ENCODE measurements around the gene RCOR3.
"Not testable (repeated sequence)": the region's sequence is repeated elsewhere in the genome, so short reads cannot be mapped to it uniquely, and the experiment has no call there.

The RCOR3 gene

GRCh38 chr1:211258756-211259637 is at the start of gene RCOR3:
TSS of gene RCOR3 (plus strand) at chr1:211259366. CDS start at chr1:211259561, 195 bp downstream.
- peak; percentile 51 for DNase-seq (ENCODE audit: low read depth, low spot score)

DNA sequence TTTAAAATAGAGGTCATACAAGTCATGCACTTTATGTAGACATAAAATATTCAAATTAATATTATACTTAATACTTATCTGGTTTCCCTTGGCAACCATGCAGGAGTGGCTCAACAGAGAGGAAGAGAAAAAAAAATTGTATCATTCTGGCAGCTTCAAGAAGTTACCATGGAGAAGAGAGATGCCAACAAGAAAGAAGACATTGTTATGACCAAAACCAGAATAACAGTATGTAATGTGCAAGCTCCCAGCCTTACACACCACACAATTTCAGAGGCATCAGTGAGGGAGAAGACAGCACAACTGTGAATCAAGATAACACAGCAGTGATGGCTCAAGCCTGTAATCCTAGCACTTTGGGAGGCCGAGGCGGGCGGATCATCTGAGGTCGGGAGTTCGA is 49.1 kb upstream of the RCOR3 start:
- DNase-seq (ENCODE audit: low read depth, low spot score), result no peak

DNA sequence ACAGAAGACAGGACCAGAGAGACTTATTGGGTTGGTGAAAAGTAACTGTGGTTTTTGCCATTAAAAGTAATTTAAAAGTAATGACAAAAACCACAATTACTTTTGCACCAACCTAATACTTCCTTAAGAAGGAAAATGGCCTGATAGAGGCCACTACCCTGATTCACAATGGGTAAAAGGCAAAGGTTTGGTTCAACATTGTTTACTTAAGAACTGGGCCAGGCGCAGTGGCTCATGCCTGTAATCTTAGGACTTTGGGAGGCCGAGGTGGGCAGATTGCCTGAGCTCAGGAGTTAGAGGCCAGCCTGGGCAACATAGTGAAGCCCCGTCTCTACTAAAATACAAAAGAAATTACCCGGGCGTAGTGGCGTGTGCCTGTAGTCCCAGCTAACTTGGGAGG is 48.2 kb upstream of the RCOR3 start:
- no peak for DNase-seq (ENCODE audit: low read depth, low spot score)

DNA sequence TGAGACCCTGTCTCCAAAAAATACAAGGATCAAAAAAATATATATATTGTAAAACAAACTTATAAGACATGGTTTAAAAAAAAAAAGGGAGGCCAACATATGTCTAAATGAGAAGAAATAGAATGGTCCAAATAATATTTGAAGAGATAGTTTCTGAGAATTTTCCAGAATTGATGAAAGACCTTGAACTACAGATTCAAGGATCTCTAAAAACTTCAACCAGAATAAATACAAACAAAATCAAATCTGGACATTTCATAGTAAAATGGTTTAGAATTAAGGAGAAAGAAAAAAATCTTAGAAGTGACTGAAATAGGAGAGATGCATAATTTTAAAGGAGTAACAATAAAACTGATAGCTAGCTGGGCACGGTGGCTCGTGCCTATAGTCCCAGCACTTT is 45.5 kb upstream of the RCOR3 start:
- DNase-seq (ENCODE audit: low read depth, low spot score), result no peak

DNA sequence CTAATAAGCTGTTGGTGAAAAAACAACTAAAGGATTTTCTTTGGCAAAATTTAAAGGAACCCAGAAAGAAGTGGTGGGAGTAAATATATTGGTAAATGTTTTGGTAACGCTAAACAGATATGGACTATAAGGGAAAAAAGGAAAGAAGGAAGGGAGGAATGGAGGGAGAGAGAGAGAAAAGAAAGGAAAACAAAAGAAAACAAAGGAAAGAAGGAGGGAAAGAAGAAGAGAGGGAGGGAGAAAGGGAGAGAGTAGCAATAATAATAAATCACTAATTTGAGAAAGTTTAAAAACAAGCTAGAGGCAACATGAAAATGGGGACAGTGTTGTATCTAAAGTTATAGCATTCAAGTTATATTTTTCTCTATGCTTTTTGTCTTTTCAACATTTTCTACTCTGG is 43.6 kb upstream of the RCOR3 start:
- no peak for DNase-seq (ENCODE audit: low read depth, low spot score)

GRCh38 chr1:211217392-211217791 is 41.8 kb upstream of the RCOR3 start:
- no peak for DNase-seq (ENCODE audit: low read depth, low spot score)

DNA sequence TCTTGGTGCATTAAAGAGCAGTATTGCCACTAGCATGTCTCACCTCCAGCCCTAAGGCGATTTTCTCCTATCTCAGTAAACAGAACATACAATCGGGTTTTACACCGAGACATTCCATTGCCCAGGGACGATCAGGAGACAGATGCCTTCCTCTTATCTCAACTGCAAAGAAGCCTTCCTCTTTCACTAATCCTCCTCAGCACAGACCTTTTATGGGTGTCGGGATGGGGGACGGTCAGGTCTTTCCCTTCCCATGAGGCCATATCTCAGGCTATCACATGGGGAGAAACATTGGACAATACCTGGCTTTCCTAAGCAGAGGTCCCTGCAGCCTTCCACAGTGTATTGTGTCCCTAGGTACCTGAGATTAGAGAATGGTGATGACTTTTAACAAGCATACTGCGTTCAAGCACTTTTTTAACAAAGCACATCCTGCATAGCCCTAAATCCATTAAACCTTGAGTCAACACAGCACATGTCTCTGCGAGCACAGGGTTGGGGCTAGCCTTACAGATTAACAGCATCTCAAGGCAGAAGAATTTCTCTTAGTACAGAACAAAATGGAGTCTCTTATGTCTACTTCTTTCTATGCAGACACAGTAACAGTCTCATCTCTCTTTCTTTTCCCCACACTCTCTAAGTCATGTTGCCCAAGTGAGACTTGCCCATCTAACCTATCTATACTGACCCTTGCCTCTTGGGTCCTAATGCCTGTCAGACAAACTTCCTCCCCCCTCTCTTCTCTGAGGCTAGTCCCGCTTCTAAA is 36.5 kb upstream of the RCOR3 start:
- DNase-seq (ENCODE audit: low read depth, low spot score), result not testable (repeated sequence)

- not testable (repeated sequence) for DNase-seq (ENCODE audit: low read depth, low spot score)
These were observed 30.4 kb upstream of the RCOR3 start for GRCh38 chr1:211228573-211229364.

DNA sequence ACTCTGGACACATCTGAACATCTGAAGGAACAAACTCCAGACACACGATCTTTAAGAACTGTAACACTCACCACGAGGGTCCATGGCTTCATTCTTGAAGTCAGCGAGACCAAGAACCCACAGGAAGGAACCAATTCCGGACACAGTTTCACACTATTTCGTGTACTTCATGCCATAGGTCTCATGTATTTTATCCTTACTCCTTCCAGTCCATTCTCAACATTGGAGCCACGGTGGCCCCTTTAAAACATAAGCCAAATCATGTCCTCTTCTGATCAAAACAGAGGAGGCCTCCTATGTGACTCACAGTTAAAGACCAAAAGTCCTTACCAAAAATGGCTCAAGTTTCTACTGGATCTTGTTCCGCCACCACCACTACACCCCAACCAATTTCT is 29.8 kb upstream of the RCOR3 start:
- no peak for DNase-seq (ENCODE audit: low read depth, low spot score)

GRCh38 chr1:211231873-211232272 is 27.3 kb upstream of the RCOR3 start:
- DNase-seq (ENCODE audit: low read depth, low spot score), result no peak

DNA sequence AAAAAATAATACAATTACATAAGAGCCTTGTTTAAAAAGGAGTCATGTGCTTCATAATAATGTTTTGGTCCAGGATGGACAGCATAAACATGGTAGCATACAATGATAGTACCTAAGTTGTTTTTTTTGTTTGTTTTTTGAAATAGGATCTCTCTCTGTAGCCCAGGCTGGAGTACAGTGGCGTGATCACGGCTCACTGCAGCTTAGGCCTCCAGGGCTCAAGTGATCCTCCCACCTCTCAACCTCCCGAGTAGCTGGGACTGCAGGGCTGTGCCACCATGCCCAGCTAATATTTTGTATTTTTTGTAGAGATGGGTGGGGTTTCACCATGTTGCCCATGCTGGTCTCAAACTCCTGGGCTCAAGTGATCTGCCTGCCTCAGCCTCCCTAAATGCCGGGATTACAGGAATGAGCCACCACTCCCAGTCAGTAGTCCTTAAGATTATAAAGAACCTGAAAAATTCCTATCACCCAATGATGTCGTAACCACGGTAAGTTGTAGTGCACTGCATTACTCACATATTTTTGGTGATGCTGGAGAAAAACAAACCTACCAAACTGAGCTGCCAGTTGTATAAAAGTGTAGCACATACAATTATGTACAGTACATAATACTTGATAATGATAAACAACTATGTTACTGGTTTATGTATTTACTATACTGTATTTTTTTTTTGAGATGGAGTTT is 22.4 kb upstream of the RCOR3 start:
- no peak for DNase-seq (ENCODE audit: low read depth, low spot score)

DNA sequence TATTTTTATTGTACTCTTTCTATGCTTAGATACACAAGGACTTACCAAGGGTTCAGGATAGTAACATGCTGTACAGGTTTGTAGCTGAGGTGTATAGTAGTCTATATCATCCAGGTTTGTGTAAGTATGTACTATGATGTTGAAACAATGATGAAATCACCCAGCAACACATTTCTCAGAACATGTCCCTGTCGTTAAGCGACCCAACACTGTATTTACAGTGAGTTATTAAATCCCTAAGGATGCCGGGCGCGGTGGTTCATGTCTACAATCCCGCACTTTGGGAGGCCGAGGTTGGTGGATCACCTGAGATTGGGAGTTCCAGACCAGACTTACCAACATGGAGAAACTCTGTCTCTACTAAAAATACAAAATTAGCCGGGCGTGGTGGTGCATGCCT is 21.6 kb upstream of the RCOR3 start:
- DNase-seq (ENCODE audit: low read depth, low spot score), result no peak

- not testable (repeated sequence) for DNase-seq (ENCODE audit: low read depth, low spot score)
These were observed 18.6 kb upstream of the RCOR3 start for GRCh38 chr1:211240567-211240966.

DNA sequence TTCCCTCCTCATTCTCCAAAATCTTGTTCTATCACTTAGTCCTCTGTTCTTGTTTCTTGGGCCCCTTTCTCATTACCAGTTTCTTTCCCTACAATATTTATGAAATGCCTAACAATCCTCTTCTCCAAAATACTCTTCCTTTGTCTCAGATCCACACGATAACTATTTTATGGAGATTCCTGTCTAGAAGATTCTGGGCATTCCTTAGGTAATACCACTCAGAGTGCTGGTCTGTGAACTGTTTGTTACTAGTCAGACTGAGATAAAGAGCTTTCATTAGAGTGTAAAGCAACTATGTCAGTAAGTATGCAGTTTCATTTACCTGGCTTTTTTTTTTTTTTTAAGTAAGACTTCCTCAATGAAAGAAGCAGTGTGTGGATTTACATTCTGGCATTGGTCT is 18.1 kb upstream of the RCOR3 start:
- DNase-seq (ENCODE audit: low read depth, low spot score), result no peak

DNA sequence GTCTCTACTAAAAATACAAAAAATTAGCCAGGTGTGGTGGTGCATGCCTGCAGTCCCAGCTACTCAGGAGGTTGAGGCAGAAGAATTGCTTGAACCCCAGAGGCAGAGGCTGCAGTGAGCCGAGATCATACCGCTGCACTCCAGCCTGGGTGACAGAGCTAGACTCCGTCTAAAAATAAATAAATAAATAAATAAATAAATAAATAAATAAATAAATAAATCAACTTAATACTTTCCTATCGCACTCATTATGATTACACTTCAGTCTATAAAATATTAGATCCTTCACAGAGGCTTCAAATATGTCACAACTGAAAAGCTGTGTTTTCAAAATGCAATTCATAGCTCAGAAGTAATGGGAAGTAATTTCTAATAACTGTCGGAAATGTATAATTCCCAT is 15.5 kb upstream of the RCOR3 start:
- DNase-seq (ENCODE audit: low read depth, low spot score), result not testable (repeated sequence)

DNA sequence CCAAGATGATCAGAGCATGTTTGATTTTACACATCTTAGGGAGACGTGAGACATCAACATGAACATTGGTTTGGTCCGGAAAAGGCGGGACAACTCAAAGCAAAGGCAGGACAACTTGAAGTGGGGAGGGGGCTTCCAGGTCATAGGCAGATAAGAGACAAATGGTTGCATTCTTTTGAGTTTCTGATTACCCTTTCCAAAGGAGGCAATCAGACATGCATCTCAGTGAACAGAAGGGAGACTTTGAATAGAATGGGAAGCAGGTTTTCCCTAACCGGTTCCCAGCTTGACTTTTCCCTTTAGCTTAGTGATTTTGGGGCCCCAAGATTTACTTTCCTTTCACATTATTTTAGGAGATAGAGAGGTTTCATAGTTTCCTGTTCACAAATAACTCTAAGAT is 12.6 kb upstream of the RCOR3 start:
- DNase-seq (ENCODE audit: low read depth, low spot score), result not testable (repeated sequence)

GRCh38 chr1:211247921-211248320 is 11.2 kb upstream of the RCOR3 start:
- DNase-seq (ENCODE audit: low read depth, low spot score), result no peak

GRCh38 chr1:211249611-211250010 is 9.6 kb upstream of the RCOR3 start:
- not testable (repeated sequence) for DNase-seq (ENCODE audit: low read depth, low spot score)

DNA sequence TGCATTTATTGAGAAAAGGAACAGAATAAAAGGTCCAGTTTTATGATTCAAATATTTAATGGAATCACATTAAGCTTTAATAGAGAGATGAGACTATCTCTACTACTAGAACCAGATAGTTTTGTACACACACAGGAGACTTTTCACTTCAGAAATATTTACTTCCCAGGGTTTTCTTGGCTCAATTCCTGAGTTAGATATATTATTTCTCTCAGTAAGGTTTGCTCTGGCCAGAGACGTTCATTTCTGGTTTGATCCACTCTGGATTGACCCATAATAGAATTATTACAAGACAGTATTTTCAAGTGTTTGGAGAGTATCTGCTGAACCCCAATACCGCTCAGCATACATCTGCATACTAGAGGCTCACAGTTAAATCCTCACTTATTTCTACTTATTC is 1.3 kb upstream of the RCOR3 start:
- DNase-seq (ENCODE audit: low read depth, low spot score), result no peak

DNA sequence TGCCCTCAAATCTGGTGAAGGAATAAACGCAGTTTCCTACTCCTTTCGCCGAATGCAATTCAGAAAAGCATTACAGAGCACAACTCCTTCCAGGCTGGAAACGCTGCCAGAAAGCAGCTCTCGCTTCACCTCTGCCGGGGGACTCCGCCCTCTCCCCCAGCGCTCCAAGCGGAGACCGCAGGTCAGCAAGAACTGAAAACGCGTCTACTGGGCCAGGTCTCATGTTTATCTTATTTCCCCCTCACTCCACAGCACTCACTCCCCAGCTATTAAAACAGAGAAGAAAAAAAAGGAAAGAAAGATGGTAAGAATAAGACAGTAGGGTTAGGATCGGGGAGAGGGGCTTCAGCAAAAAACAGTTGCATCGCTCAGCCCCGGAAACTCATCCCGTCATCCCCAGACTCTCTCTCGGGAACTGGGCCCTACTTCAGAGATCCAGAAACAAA is 833 bp upstream of the RCOR3 start:
- peak; percentile 32 for DNase-seq (ENCODE audit: low read depth, low spot score)

- DNase-seq (ENCODE audit: low read depth, low spot score), result peak; percentile 20
These were observed 516 bp downstream of the RCOR3 start for GRCh38 chr1:211259638-211260126.

Data from smooth muscle cell of the brain vasculature (primary cell).